GM18505 (cell line): ENCODE measurements around the gene WDR43.
"Not testable (repeated sequence)": the region's sequence is repeated elsewhere in the genome, so short reads cannot be mapped to it uniquely, and the experiment has no call there.

Experiments used
- ATAC-seq: cut with Tn5 transposase; IDR thresholded peaks from one replicate; pipeline ENCODE4 v1.9.1; 2021; ENCODE audit not compliant: unreplicated experiment
- POLR2A ChIP-seq: IDR thresholded peaks from 4 replicates; pipeline ENCODE4 v1.6.1; 2011; ENCODE audit warnings: borderline replicate concordance; ENCODE audit not compliant: insufficient read depth, insufficient read length; ENCODE audit errors: extremely low read depth

The WDR43 gene

GRCh38 chr2:28962505-28962904 lies 68.0 kb downstream of the WDR43 start:
- TF ChIP-seq POLR2A: no peak
- no peak for ATAC-seq

- ATAC-seq: no peak
- no peak for TF ChIP-seq POLR2A
These were observed 76.1 kb downstream of the WDR43 start for GRCh38 chr2:28970464-28971160.

- TF ChIP-seq POLR2A: no peak
- no peak for ATAC-seq
These were observed 78.4 kb downstream of the WDR43 start for GRCh38 chr2:28972778-28973335.

- TF ChIP-seq POLR2A: no peak
- ATAC-seq: no peak
These were observed 79.8 kb downstream of the WDR43 start for GRCh38 chr2:28974252-28974651.

- TF ChIP-seq POLR2A: no peak
- ATAC-seq: no peak
These were observed 81.2 kb downstream of the WDR43 start for GRCh38 chr2:28975671-28976070.

- no peak for ATAC-seq
These were observed 82.1 kb downstream of the WDR43 start for GRCh38 chr2:28976584-28976983.

GRCh38 chr2:28977176-28977875 lies 82.9 kb downstream of the WDR43 start:
- no peak for ATAC-seq
- TF ChIP-seq POLR2A: no peak

More at GRCh38 chr2:28976584-28976983, 82.1 kb downstream of the WDR43 start:
- no peak for TF ChIP-seq POLR2A

- not testable (repeated sequence) for ATAC-seq
These were observed 83.5 kb downstream of the WDR43 start for GRCh38 chr2:28978001-28978400.

- no peak for ATAC-seq
These were observed 84.1 kb downstream of the WDR43 start for GRCh38 chr2:28978606-28979005.

GRCh38 chr2:28979041-28979440 lies 84.6 kb downstream of the WDR43 start:
- TF ChIP-seq POLR2A: no peak
- no peak for ATAC-seq

More at GRCh38 chr2:28978606-28979005, 84.1 kb downstream of the WDR43 start:
- TF ChIP-seq POLR2A: no peak

- TF ChIP-seq POLR2A: no peak
- no peak for ATAC-seq
These were observed 85.3 kb downstream of the WDR43 start for GRCh38 chr2:28979576-28980366.

- ATAC-seq: no peak
- no peak for TF ChIP-seq POLR2A
These were observed 86.0 kb downstream of the WDR43 start for GRCh38 chr2:28980368-28981015.

GRCh38 chr2:28981016-28981441 lies 86.6 kb downstream of the WDR43 start, which contains the start of gene TOGARAM2:
TSS of gene TOGARAM2 (plus strand) at chr2:28981298. CDS start at chr2:28994835, 13,537 bp downstream.
- TF ChIP-seq POLR2A: no peak

More at GRCh38 chr2:28981016-28981441, 86.6 kb downstream of the WDR43 start, which contains the start of gene TOGARAM2:
- no peak for ATAC-seq
